ENCODE measurements around the gene VDR. TPM values are rescaled to one million over a fixed set of nuclear protein-coding genes. Genes with fewer than 3 reads are reported as not detected.

The VDR gene
- total and polyA plus RNA-seq, 8 donors, result 1.2 to 5.5 (median 2.0) TPM

DNA sequence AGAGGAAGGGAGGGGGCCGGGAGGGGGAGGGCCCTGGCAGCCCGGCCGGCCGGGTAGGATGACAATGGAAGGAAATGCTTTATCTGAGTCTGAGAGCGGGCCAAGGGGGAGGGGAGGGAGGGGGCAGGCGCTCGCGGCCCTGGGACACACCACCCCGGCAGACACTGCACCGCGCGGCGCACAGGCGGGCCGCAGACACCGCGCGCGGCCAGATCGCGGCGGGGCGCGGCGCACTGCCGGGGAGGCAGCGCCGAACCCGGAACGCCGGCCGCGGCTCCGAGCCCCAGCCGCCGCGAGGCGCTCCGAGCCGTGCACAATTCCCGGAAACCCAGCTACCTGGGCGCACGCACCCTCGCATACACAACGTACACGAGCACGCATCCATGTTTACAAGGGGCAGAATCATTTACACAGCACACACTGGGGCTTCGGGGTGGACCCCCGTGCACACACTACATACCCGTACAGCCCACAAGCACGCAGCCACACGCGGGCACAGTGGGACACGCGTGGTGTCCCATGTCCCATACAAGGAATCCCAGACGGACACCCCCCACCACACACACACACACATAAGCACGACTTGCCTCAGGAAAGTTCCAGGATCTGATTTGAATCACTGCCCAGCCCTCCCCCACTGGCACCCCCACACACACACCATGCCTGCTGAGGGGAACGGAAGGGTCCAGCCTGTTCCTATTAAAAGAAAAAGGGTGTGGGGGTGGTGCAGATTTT is 84.7 kb downstream of the VDR start, which contains the start of gene HDAC7:
TSS of gene HDAC7 (minus strand) at position 8 of the 735 bp plus-strand sequence. CDS start 118 bp downstream, outside the sequence.
- TF ChIP-seq CTCF (IDR thresholded peaks at IDR 0.05), result no peak
- Histone ChIP-seq H3K36me3 (no peaks in the 10 kb centered on the region), H3K4me1 (peaks cover 0 to 14% (median 9%) of the 10 kb centered on the region in 3 donors), H3K27me3 (no peaks in the 10 kb centered on the region), H3K4me3 (peak within 1 kb of the TSS; percentile 48 to 67 (median 66)), H3K9me3 (no peaks in the 10 kb centered on the region), H3K27ac (peak within 1 kb of the TSS; percentile 80 to 92 (median 88))
- WGBS, 2 donors, result 1% methylated on average over 44 to 58 of the region's 58 CpGs
- intact Hi-C loops (cut with DNase I), result no loop called here
- FAIRE-seq (no peak), DNase-seq (peak; percentile 77 to 85 (median 82)), ATAC-seq (peak; percentile 67 to 76 (median 70))

- H3K27me3 ChIP-seq, result no peaks in the 10 kb centered on the region
- no peaks in the 10 kb centered on the region for H3K36me3 ChIP-seq
- DNase-seq (peak; percentile 47 to 86 (median 64)), ATAC-seq (peak; percentile 36 to 60 (median 47)), FAIRE-seq (no peak)
- intact Hi-C loops (cut with DNase I), result no loop called here
- no peaks in the 10 kb centered on the region for H3K9me3 ChIP-seq
- H3K4me3 ChIP-seq, result peak overlapping the region; percentile 48 to 67 (median 66)
- 1 to 2% methylated on average over 47 to 77 of the region's 77 CpGs for WGBS, 2 donors
- H3K27ac ChIP-seq, result peak overlapping the region; percentile 65 to 92 (median 88)
- peaks cover 0 to 14% (median 9%) of the 10 kb centered on the region in 3 donors for H3K4me1 ChIP-seq
- TF ChIP-seq CTCF (IDR thresholded peaks at IDR 0.05), result no peak
These were observed 85.5 kb downstream of the VDR start for GRCh38 chr12:47819138-47819895.

GRCh38 chr12:47818467-47819137 is 86.2 kb downstream of the VDR start:
- TF ChIP-seq CTCF (IDR thresholded peaks at IDR 0.05), result no peak
- no peak for FAIRE-seq
- Histone ChIP-seq H3K27ac (peak overlapping the region; percentile 65 to 92 (median 88)), H3K27me3 (no peaks in the 10 kb centered on the region), H3K36me3 (no peaks in the 10 kb centered on the region), H3K4me1 (peaks cover 0 to 14% (median 9%) of the 10 kb centered on the region in 3 donors), H3K4me3 (peak overlapping the region; percentile 48 to 67 (median 66)), H3K9me3 (no peaks in the 10 kb centered on the region)
- ATAC-seq, result peak in 3 of 4 donors; percentile 1 to 7 (median 4)
- 63 to 68% methylated on average over 20 to 23 of the region's 23 CpGs for WGBS, 2 donors
- intact Hi-C loops (cut with DNase I), result no loop called here
- DNase-seq, result peak in 2 of 6 donors; percentile 25 to 40

- peak overlapping the region in 2 of 4 donors; percentile 31 to 92 for H3K27ac ChIP-seq
- DNase-seq (no peak), FAIRE-seq (no peak), ATAC-seq (no peak)
- peaks cover 0 to 14% (median 11%) of the 10 kb centered on the region in 3 donors for H3K4me1 ChIP-seq
- H3K4me3 ChIP-seq, result peak overlapping the region in 1 of 4 donors; percentile 67
- WGBS, 2 donors, result 43 to 73% methylated on average over 3 of the region's 3 CpGs
- no peaks in the 10 kb centered on the region for H3K9me3 ChIP-seq
- H3K27me3 ChIP-seq, result no peaks in the 10 kb centered on the region
- no peak for TF ChIP-seq CTCF (IDR thresholded peaks at IDR 0.05)
- no peaks in the 10 kb centered on the region for H3K36me3 ChIP-seq
- intact Hi-C loops (cut with DNase I), result no loop called here
These were observed 86.8 kb downstream of the VDR start for GRCh38 chr12:47818007-47818376.

Data from pancreas (tissue), 10 donors.